Measurements from ENCODE around the gene MRPS26. TPM values are rescaled to one million over a fixed set of nuclear protein-coding genes. Genes with fewer than 3 reads are reported as not detected.

The MRPS26 gene
- total RNA-seq, 1 experiment from 2014 or later = 105 TPM

- TF ChIP-seq ZNF671 (CRISPR knock-in tag; IDR thresholded peaks at IDR 0.05) = no peak
- no peak for TF ChIP-seq ZNF263 (CRISPR knock-in tag; IDR thresholded peaks at IDR 0.05; ENCODE audit: low read depth)
- TF ChIP-seq STAT6 (CRISPR knock-in tag; conservative IDR thresholded peaks at IDR 0.05; ENCODE audit: low read depth) = no peak
Observed at GRCh38 chr20:3010985-3011723, 34.7 kb upstream of the MRPS26 start (continued).

GRCh38 chr20:3011752-3012151 is 34.1 kb upstream of the MRPS26 start:
- DNase-seq (ENCODE audit: low spot score) = no peak
- no peaks in the 10 kb centered on the region for H3K27me3 Mint-ChIP-seq (ENCODE audit: low read depth)
- no peaks in the 10 kb centered on the region for H3K4me1 Mint-ChIP-seq
- POLR2A ChIA-PET = no interaction called here
- 0 out of 2 replicates have a peak, but pooled peaks cover 3% of the 10 kb centered on the region for H3K9me3 Mint-ChIP-seq
- peaks cover 48% of the 10 kb centered on the region for H3K36me3 Mint-ChIP-seq
- CTCF ChIA-PET = no interaction called here
- ATAC-seq = no peak
- H3K4me3 Mint-ChIP-seq = no peak overlapping the region
- H3K27ac Mint-ChIP-seq = no peak overlapping the region
- TF ChIP-seq MAX (CRISPR knock-in tag; IDR thresholded peaks at IDR 0.05) = no peak
- no peak for TF ChIP-seq STAT6 (CRISPR knock-in tag; conservative IDR thresholded peaks at IDR 0.05; ENCODE audit: low read depth)
- TF ChIP-seq TEAD1 (CRISPR knock-in tag; IDR thresholded peaks at IDR 0.05) = no peak
- TF ChIP-seq CBFB (CRISPR knock-in tag; IDR thresholded peaks at IDR 0.05; ENCODE audit: low read depth) = no peak
- no peak for TF ChIP-seq MYBL2 (CRISPR knock-in tag; IDR thresholded peaks at IDR 0.05)
- TF ChIP-seq GTF2I (CRISPR knock-in tag; conservative IDR thresholded peaks at IDR 0.05) = no peak
- TF ChIP-seq PRDM15 (CRISPR knock-in tag; IDR thresholded peaks at IDR 0.05) = no peak
- no peak for TF ChIP-seq E2F1 (CRISPR knock-in tag; IDR thresholded peaks at IDR 0.05)
- TF ChIP-seq NR3C1 (CRISPR knock-in tag; conservative IDR thresholded peaks at IDR 0.05; ENCODE audit: low read depth) = no peak
- no peak for TF ChIP-seq NR2C2 (CRISPR knock-in tag; IDR thresholded peaks at IDR 0.05)
- TF ChIP-seq JAZF1 (CRISPR knock-in tag; IDR thresholded peaks at IDR 0.05) = no peak
- TF ChIP-seq AR (CRISPR knock-in tag; IDR thresholded peaks at IDR 0.05) = no peak
- TF ChIP-seq ZMAT4 (CRISPR knock-in tag; IDR thresholded peaks at IDR 0.05) = no peak
- TF ChIP-seq JUN (CRISPR knock-in tag; IDR thresholded peaks at IDR 0.05) = no peak
- no peak for TF ChIP-seq CDX4 (CRISPR knock-in tag; IDR thresholded peaks at IDR 0.05; ENCODE audit: borderline replicate concordance)
- TF ChIP-seq ZNF425 (CRISPR knock-in tag; conservative IDR thresholded peaks at IDR 0.05) = no peak

All from WTC11 (cell line).